ENCODE results near the gene LGALSL. TPM values are rescaled to one million over a fixed set of nuclear protein-coding genes. Genes with fewer than 3 reads are reported as not detected.

The LGALSL gene
- polyA plus RNA-seq, 1 donor (not counting 4 experiments of a cell fraction or from before 2014, with no cell fraction given): 55.4 TPM

GRCh38 chr2:64424416-64424987 is 29.5 kb upstream of the LGALSL start:
- Histone ChIP-seq H3K4me2 (ENCODE audit: control insufficient read depth, extremely low read depth, insufficient read depth, low read depth, low read length) (no peak overlapping the region), H3K4me3 (ENCODE audit: control insufficient read depth in 2 of 3, extremely low read depth in 1 of 3, insufficient read depth in 2 of 3, low read depth in 1 of 3, low read length in 3 of 3) (no peak overlapping the region), H4K20me1 (ENCODE audit: control insufficient read depth, extremely low read depth, insufficient read depth, low read length) (no peaks in the 10 kb centered on the region), H3K9me1 (ENCODE audit: control insufficient read depth, extremely low read depth, insufficient read depth, low read length) (no peaks in the 10 kb centered on the region), H3K9me3 (ENCODE audit: control insufficient read depth, low read depth, low read length) (no peaks in the 10 kb centered on the region), H3K36me3 (ENCODE audit: control insufficient read depth in 2 of 2, extremely low read depth in 1 of 2, insufficient read depth in 2 of 2, low read length in 2 of 2) (no peaks in the 10 kb centered on the region), H3K27me3 (ENCODE audit: control insufficient read depth, extremely low read depth, insufficient read depth, low read length) (no peaks in the 10 kb centered on the region), H2AFZ (ENCODE audit: control insufficient read depth, low read length) (no peak overlapping the region), H3K27ac (ENCODE audit: control insufficient read depth, insufficient read depth, low read length) (no peak overlapping the region), H3K9ac (ENCODE audit: control insufficient read depth, extremely low read depth, insufficient read depth, low read length) (no peak overlapping the region), H3K4me1 (ENCODE audit: control insufficient read depth, extremely low read depth, insufficient read depth, low read length) (peaks cover 8% of the 10 kb centered on the region), H3K79me2 (ENCODE audit: control insufficient read depth, insufficient read depth, low read length) (no peaks in the 10 kb centered on the region)
- TF ChIP-seq CTCF (optimal IDR thresholded peaks at IDR 0.05 in 1 of 3, IDR thresholded peaks at IDR 0.05 in 1 of 3, conservative IDR thresholded peaks at IDR 0.05 in 1 of 3; ENCODE audit: extremely low read depth in 1 of 3, insufficient read depth in 2 of 3, low read length in 3 of 3) (no peak), EZH2 (IDR thresholded peaks at IDR 0.05; ENCODE audit: low read length) (no peak)
- dilution Hi-C loops (cut with MboI; ENCODE audit: extremely low pct_ligation_motif_present, low sequenced_read_pairs): no loop called here
- DNase-seq (ENCODE audit: low read depth, low spot score) (no peak), FAIRE-seq (no peak)

- H3K36me3 ChIP-seq (ENCODE audit: control insufficient read depth in 2 of 2, extremely low read depth in 1 of 2, insufficient read depth in 2 of 2, low read length in 2 of 2): no peaks in the 10 kb centered on the region
- dilution Hi-C loops (cut with MboI; ENCODE audit: extremely low pct_ligation_motif_present, low sequenced_read_pairs): no loop called here
- no peaks in the 10 kb centered on the region for H3K79me2 ChIP-seq (ENCODE audit: control insufficient read depth, insufficient read depth, low read length)
- H3K9ac ChIP-seq (ENCODE audit: control insufficient read depth, extremely low read depth, insufficient read depth, low read length): no peak overlapping the region
- FAIRE-seq (no peak), DNase-seq (ENCODE audit: low read depth, low spot score) (no peak)
- H3K9me3 ChIP-seq (ENCODE audit: control insufficient read depth, low read depth, low read length): no peaks in the 10 kb centered on the region
- no peaks in the 10 kb centered on the region for H3K27me3 ChIP-seq (ENCODE audit: control insufficient read depth, extremely low read depth, insufficient read depth, low read length)
- peak overlapping the region; percentile 32 for H3K4me2 ChIP-seq (ENCODE audit: control insufficient read depth, extremely low read depth, insufficient read depth, low read depth, low read length)
- no peak overlapping the region for H2AFZ ChIP-seq (ENCODE audit: control insufficient read depth, low read length)
- no peaks in the 10 kb centered on the region for H3K9me1 ChIP-seq (ENCODE audit: control insufficient read depth, extremely low read depth, insufficient read depth, low read length)
- H3K4me1 ChIP-seq (ENCODE audit: control insufficient read depth, extremely low read depth, insufficient read depth, low read length): peaks cover 8% of the 10 kb centered on the region
- H4K20me1 ChIP-seq (ENCODE audit: control insufficient read depth, extremely low read depth, insufficient read depth, low read length): no peaks in the 10 kb centered on the region
- H3K27ac ChIP-seq (ENCODE audit: control insufficient read depth, insufficient read depth, low read length): no peak overlapping the region
- H3K4me3 ChIP-seq (ENCODE audit: control insufficient read depth in 2 of 3, extremely low read depth in 1 of 3, insufficient read depth in 2 of 3, low read depth in 1 of 3, low read length in 3 of 3): no peak overlapping the region
- TF ChIP-seq EZH2 (IDR thresholded peaks at IDR 0.05; ENCODE audit: low read length) (no peak), CTCF (optimal IDR thresholded peaks at IDR 0.05 in 1 of 3, IDR thresholded peaks at IDR 0.05 in 1 of 3, conservative IDR thresholded peaks at IDR 0.05 in 1 of 3; ENCODE audit: extremely low read depth in 1 of 3, insufficient read depth in 2 of 3, low read length in 3 of 3) (no peak)
Measured at GRCh38 chr2:64426183-64426952, 27.6 kb upstream of the LGALSL start.
